GM21723 (cell line): ENCODE measurements around the gene TNFRSF13B.
"Not testable (repeated sequence)": the region's sequence is repeated elsewhere in the genome, so short reads cannot be mapped to it uniquely, and the experiment has no call there.

ENCODE experiments used
- ATAC-seq: cut with Tn5 transposase; IDR thresholded peaks from one replicate; pipeline ENCODE4 v1.9.1; 2021; ENCODE audit warnings: mild to moderate bottlenecking, moderate library complexity; ENCODE audit not compliant: unreplicated experiment

TNFRSF13B gene

DNA sequence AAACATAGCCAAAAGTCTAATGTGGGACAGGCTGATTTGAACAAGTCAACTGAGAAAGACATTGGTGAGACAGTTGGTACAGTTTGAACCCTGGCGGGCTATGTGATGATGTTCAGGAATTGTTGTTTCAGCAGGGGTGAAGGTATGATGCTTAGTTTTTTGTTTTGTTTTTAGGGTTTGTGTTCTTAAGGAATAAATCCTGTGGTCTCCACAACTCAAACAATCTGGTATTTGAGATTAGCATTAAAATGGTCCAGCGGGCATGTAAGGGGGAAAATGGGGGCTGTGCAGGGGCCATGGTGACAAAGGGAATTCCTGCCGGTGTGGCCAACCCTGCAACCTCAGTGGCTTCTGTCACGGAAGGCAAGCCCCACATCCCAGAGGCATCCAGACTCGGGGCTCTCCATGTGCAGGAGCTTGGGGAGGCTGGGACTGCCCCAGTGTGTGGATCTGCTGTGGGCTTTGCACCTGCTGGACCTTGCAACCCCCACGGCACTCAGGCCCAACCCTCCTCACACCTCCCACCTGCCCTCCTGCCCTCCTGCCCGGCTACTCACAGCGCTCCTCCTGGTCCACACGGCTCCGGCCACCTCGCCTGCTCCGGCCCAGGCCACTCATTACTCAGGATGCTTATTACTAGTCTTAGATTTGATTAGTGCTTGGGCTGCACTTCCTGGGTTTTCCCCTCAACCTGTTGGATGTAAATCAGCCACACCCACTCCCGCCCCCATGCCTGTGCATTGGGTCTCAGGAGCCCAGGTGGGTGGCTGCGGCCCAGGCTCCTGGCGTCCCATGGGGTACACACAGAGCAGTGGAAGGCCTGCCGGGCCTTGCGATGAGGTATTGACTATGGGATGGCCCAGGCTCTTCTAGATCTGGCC, at the start of gene TNFRSF13B:
TNFRSF13B (minus strand) TSS at position 661 of the 881 bp plus-strand sequence; CDS start at position 618, 43 bp downstream.
- ATAC-seq = peak; percentile 35

DNA sequence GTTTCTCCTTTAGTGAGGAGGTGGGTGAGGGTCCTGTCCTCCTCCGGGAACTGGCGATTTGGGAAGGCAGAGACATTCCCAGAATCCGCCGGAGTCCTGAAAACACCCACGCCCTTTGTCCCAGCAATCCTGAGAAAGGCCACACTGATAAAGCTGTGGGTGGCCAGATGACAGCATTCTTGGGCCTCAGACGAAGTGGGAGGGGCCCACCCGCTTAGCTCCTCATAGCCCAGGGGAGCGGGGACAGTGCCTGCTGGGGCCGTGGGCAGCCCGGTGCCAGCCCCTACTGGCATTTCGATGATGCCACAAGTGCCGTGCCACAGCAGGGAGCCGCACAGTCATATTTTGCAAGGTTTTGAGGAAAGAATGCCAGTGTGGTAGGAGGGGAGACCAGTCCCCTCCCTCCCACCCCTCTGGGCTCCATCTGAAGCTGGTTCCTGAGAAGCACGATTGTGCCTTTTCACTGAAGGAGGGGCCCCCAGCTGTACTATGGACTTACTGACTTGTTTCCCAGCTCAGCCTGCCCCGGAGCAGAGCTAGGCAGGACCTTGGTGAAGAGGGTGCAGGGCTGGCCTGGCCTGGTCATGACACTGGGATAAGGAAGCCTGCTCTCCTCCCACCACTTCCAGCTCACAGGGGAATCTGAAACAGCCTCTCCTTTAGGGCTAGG, 49.4 kb upstream of the TNFRSF13B start:
- ATAC-seq = no peak

DNA sequence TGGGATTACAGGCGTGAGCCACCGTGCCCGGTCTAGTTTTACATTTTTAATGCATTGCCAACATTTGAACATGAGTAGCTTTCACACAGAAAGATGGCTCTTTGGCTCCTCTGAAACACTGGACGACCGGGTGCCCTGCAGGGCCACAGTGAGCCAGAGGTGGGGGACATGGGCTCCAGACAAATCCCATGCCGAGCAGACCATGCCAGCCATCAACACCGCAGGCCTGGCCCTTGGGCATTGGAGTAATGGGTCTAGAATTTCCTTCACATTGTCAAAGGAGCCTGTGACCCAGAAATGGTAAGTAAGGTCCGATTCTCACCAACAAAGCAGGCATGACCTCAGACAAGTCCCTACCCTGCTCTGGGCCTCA, 48.9 kb upstream of the TNFRSF13B start:
- ATAC-seq = no peak

DNA sequence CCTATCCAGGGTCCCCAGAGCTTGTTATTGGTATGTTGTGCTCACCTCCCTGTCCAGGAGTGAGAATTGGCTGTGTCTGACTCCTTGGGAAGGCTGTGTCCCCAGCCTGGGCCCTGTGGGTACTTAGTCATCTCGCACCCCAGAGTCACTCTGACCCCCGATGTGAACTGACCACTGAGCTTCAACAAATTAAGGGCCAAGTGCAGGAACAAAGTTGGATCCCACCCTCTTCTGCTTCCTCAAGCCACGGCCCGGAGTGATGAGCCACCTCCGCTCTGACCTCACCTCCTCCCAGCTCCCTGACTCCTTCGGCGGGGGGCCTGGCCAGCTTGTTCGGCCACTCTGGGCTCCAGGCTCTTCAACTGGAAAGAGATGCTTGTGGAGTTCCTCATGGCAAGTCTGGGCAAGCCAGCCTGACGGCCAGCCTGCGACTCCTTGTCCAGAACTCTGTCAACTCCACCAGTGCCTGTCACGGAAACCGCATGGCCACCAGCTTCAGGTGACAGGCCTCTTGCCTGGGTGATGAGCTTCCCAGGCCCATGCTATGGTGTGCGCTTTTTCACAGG, 48.1 kb upstream of the TNFRSF13B start:
- no peak for ATAC-seq

DNA sequence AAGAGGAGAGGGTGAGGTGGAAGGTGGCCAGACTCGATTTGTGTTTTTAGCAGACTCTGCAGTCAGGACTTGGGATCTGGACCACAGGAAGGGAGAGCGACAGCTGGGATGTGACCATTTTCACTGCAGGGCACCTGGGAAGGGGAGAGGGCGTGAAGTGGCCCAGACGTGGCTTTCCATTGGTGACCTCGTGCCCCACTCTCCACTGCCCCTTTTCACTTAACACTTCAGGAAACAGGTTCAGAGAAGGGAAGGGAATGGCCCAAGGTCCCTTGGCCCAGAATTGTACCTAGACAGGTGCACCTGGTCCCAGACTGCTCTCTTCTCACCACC, 47.5 kb upstream of the TNFRSF13B start:
- ATAC-seq = no peak

DNA sequence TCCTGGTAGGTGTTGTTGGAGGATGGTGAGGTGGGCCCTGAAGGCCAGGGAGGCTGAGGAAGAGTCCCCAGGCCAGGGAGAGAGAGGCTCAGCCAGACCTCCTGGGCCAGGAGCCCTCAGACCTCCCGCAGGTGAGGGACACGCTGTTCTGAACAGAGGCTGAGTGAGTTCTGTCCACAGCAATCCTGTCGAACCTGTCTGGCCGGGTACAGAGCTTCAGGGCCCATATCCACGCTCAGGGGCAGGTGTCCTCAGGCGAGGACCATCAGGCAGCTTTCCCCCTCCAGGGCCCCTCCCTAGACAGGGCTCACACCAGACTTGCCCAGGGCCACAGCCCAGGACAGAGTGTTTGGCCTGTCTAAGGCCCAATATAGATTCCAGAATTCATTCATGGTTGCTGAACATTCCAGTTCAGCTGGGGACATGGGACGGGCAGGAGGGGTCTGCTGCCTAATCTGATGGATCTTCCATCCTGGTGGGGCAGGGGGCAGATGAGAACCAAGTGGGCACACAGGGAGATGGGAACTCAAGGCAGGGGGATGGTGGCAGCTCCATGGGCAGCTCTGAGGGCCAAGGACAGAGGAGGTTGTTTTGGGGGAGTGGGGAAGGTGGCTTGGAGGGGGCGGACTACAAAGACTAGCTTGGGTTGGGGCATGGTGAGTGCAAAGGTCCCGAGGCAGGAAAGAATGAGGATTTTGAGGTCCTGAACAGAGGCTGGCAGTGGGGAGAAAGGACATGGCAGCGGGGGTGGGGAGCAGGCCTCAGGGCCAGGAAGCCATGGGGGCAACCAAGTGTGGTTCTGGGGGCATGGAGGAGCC, 46.9 kb upstream of the TNFRSF13B start:
- no peak for ATAC-seq

DNA sequence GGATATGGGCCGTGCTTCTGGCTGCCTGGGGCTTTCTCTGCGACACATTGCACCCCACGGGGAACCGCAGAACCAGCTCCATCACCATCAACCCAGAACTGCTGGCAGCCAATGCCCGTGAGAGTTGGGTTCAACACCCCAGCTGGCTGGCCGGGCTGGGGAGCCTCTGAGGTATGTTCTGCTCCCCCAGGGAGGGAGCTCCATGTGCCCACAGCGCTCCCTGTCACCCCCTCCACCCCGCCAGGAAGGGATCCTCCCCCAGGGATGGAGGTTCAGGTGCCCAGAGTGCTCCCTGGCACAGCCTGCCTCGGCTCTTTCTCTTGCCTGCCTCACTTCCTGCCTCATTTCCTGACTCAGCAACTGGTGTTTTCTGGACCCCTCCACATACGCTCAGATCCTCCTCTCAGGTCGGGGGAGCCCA, 46.1 kb upstream of the TNFRSF13B start:
- no peak for ATAC-seq

DNA sequence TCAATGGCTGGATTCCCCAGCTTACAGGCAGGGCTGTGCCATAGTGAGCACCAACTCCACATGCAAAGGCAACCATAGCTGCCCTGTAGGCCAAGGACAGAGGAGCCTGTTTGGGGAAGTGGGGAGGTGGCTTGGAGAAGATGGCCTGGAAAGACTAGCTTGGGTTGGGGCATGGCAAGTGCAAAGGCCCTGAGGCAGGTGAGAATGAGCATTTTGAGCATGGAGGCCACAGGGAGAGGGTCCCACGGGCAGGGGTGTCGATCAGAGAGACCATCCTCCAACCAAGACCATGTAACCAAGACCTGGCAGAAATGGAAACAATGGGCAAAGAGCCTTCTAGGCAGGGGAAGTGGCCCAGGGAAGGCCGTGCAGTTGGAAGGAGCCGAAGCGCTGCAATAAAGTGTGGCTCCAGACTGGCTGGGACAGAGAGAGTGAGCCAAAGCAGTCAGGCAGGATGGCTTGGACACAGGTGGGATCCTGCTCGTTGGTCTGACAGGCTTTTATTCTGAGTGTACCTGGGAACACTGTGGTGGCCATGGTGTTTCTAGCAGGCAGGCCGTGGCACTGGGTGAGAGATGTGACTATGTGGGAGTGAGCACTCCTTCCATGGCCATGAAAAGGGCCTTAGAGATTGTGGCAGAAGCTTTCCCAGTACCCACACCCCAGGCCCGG, 45.6 kb upstream of the TNFRSF13B start:
- no peak for ATAC-seq

DNA sequence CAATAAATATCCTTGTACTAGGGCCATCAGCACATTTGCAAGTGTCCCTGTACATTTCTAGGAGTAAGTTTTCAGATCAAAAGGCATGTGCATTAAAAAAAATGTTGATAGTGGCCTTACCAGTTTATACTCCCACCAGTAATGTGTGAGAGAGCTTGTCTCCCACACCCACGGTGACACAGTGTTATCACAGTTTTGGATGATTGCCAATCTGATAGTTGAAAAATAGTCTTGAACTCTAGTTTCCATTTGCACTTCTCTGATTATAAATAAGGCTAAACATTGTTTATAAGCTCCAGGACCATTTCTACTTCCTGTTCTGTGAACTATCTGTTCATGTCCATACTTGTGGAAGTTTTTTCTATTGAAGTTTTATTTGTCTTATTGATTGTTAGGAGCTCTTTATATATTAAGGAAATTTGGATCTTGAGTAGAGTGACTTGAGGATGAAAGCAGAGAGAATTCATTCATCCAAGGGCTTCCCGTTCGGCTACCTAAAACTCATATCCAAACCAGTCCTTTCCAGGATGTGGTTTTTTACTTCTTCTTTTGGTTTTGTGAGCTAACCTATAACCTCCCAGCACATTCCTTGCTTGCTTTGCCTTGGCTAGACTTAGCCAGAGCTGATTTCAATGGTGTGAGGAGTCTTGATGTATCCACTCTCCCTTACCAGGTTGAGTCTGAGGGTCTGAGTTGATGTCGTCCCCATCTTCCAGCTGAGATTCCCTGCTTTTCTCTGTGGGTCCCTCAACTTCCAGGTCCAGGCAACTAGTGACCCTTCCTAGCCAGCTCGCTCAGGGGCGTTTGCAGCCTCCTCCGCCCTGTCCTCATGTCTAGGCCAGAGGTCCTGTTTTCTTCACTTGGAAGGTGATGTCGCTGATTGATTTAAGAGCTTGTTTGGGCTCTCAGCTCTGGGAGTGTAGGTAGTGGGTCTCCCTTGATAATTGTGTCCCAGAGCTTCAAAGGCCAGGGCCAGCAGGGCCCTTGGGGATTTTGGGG, 44.6 kb upstream of the TNFRSF13B start:
- not testable (repeated sequence) for ATAC-seq

DNA sequence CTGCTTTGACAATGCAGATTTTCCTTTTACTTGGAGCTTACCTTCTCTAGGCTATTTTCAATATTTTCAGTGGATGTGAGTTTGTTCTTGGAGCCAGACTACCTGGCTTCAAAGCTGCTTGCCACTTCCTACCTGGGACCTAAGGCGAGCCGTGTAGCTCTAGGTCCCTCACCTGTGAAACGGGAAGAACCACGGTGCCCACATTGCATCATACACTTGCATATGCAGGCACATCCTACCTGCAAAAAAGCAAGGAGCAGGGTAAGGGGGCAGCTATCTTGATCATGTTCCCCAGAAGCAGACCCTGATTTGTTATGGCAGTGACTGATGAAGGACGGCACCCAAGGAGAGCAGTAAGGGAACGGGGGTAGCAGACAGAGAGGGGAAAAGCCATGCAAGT, 43.3 kb upstream of the TNFRSF13B start:
- no peak for ATAC-seq

DNA sequence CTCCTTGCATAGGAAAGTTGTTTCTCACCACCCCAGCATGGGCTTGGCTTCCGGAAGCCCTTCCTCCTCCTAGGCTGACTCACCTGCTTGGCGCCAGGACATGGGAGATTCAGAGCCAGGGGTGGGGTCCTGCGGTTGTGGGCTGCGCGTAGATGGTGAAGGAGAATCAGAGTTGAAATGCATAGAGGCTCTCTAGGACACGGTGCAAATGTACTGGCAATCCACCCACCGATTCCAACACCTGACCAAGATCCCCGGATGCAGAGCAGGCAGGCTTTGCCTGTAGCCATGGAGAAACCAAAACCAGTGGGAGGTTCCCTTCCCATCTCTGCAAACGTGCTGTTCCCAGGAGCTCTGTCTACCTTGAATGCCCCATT, 42.8 kb upstream of the TNFRSF13B start:
- not testable (repeated sequence) for ATAC-seq

DNA sequence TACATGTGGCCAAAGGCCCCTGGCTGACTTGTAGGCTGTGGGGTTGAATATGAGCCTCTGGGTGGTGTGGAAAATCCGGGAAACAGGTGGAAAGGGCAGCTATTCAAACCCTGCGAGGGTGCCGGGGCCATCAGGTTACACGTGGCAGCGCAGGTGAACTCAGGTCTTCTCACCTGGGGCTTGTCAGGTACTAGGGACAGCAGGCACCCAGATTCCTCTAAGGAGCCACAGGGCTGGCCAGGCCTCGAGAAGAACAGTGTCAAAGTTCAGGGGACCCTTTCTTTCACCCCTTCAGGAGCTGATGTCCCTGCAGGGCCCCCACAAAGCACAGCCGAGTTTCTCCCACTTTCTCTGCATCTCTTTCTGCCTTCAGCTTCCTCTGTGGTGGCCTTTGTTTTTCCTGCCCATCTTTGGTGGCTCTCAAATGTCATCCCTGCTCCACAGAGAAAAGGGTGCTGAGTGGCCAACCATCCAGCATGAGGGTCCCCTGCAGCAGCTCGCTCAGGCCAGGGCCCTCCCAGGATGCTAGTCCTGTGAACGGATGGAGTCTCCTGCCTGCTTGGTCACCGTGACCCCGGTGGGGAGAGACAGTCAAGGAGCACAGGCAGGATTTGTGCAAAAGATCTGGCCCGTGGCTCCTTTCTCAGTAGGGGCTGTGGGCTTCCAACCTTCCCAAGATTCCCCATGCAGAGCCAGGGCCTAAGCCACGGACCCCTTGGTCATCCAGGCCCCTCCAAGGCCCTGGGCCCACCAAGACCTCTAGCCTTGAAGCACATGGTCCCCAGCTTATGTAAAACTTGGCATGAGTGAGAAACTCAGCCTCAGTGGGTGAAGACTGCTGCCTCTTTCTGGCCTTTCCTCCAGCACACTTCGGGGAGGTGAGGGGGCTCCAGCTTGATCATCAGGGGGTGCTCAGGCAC, 42.2 kb upstream of the TNFRSF13B start:
- ATAC-seq = not testable (repeated sequence)

DNA sequence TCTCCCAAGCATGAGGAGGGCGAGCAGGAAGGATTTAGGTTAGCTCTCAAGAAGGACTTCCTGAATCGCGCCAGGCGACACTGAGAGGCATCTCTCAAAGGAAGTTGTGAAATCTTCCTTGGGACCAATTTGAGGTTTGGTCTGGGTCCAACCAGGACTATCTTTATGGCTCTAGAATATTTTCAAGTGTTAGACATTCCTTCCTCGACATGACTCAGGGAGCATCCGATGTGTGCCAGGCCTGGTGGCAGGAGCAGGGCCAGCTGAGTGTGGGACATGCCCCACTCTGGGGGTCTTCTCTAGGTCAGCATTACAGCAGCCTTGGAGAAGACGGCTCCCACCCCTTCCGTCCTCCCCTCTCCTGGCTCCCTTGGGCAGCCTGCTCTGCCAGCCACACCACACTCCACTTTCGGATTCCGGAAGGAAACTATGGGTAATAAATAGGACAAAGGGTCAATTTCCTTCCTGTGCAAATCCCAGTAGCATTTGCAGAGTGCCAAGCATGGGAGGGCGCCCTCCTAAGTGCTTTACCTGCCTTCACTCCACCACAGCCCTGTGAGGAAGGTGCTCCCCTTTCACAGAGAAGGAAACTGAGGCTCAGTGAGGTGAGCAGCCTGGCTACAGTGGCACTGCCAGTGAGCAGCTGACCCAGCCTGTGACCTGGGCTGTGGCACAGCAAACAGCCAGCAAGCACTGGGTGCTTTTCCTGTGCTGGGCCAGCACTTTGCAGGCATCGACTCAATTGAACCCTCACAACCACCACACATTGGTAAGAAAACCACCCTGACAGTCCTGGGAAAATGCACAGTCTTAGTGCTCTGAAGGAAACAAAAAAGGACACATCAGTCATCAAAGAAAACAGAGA, 39.4 kb upstream of the TNFRSF13B start:
- ATAC-seq = not testable (repeated sequence)

DNA sequence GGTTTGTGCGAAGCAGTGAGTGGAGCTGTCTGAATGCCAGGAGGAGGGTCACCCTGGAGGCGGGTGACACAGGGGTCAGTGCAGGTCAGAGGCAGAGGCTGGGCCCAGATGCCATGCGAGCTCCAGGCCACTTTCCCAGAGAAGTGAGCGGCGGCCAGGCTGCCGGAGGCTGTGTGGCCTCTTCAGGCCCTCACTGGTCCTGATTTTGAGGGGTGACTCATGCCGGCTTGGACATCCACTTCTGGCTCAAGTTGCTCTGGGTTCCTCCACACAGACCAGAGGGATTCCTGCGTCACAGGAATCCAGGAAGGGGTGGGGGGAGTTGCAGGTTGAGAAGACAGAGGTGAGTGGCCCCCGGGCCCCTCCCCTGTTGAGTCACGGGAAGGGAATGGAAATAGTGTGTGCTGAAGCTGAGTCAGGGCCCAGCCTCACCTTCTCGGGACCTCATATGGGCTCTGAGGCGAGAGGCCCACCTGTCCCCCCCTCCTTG, 38.7 kb upstream of the TNFRSF13B start:
- ATAC-seq = not testable (repeated sequence)

DNA sequence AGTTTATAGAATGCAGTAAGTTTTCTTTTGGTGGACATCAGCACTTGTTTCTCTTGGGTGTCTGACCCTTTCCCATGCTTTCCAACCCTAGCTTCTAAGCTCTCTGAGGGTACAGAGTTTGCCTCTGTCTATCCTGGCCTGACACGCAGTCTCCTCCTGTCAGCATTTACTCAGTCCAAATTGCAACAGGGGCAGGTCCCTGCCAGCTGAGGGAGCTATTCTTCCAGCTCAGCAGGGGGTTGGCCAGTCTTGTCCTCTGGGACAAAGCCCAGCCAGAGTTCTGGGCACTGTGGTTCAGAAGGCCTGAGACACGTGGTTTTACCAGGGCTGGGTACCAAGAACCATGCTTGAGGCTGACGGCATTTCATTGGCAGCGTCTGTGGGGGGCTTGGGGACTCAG, 38.1 kb upstream of the TNFRSF13B start:
- ATAC-seq = not testable (repeated sequence)

DNA sequence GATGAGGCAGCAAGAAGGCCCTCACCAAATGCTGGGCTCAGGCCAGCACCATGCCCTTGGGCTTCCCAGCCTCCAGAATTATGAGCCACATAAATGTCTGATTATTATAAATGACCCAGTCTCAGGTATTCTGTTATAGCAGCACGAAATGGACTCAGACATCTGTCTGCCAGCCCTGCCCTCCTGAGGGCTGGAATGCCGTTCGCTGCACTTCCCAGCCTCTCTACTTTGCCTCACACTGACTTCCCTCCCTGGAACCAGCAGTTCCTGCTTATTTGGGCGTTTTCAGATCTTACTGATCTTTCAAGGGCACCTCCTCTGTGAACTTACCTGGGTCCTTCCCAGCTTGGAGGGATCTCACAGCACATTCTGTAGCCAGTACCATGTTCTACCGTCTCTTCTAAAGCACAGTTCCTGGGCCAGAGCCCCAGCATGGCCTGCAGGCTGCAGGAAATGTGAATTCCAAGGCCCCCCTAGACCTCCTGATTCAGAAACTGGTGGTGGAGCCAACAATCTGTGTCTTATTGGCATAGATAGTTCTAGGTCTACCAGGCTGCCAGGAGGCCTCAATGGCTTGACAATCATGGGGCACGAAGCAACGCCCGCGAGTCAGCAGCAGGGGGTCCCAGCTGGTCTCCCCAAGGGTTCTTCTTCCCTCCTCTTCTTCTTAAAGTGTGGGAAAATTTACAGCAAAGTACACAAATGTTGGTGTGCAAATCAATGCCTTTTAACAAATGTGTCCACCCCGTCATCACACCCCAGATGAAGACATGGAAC, 36.9 kb upstream of the TNFRSF13B start:
- ATAC-seq = not testable (repeated sequence)
